Keratinocyte (primary cell): ENCODE measurements around the gene RAET1E. TPM values are rescaled to one million over a fixed set of nuclear protein-coding genes. Genes with fewer than 3 reads are reported as not detected.
"Not testable (repeated sequence)": the region's sequence is repeated elsewhere in the genome, so short reads cannot be mapped to it uniquely, and the experiment has no call there.

Source experiments
- DNase-seq: peaks from one replicate; pipeline ENCODE4 v3.0.0-alpha.2; 2011; ENCODE audit warnings: low read depth, missing footprints, low spot score
- FAIRE-seq: peaks from 2 replicates; lab custom pipeline; 2011; peaks lifted over from hg19 to GRCh38; lab: Jason Lieb, UNC
- H2AFZ ChIP-seq: 2 replicates; pipeline ENCODE4 v1.6.0; 2012; ENCODE audit warnings: low read length, control low read depth, inconsistent platforms; ENCODE audit not compliant: control insufficient read depth
- H3K27ac ChIP-seq: 2 replicates; pipeline ENCODE4 v1.5.1; 2011; ENCODE audit warnings: low read length; ENCODE audit not compliant: control insufficient read depth, insufficient read depth
- H3K27me3 ChIP-seq: 3 replicates; pipeline ENCODE4 v1.6.0; 2011; ENCODE audit warnings: low read length; ENCODE audit not compliant: control insufficient read depth, insufficient read depth; ENCODE audit errors: extremely low read depth
- H3K36me3 ChIP-seq, 2 experiments: 2 replicates in 1 of 2; 3 replicates in 1 of 2; pipeline ENCODE4 v1.5.1; 2011; ENCODE audit warnings: low read length in 2 of 2, mild to moderate bottlenecking in 1 of 2; ENCODE audit not compliant: control insufficient read depth in 2 of 2, insufficient read depth in 2 of 2; ENCODE audit errors: extremely low read depth in 1 of 2
- H3K4me1 ChIP-seq: 3 replicates; pipeline ENCODE4 v1.5.1; 2011; ENCODE audit warnings: low read length; ENCODE audit not compliant: control insufficient read depth, insufficient read depth; ENCODE audit errors: extremely low read depth
- H3K4me2 ChIP-seq: 3 replicates; pipeline ENCODE4 v1.6.0; 2011; ENCODE audit warnings: low read depth, low read length; ENCODE audit not compliant: control insufficient read depth, insufficient read depth; ENCODE audit errors: extremely low read depth
- H3K4me3 ChIP-seq, 3 experiments: fragments of 200-600 bp in 1 of 3; sonication (generic) in 1 of 3; 2 replicates in 2 of 3; 3 replicates in 1 of 3; pipeline ENCODE4 v1.5.1; 2011 to 2016; ENCODE audit warnings: low read length in 3 of 3, mild to moderate bottlenecking in 3 of 3, control low read depth in 2 of 3, inconsistent platforms in 1 of 3, low read depth in 1 of 3, mixed read lengths in 1 of 3, mixed run types in 1 of 3, moderate library complexity in 1 of 3; ENCODE audit not compliant: control insufficient read depth in 2 of 3, insufficient read depth in 2 of 3; ENCODE audit errors: extremely low read depth in 1 of 3
- H3K79me2 ChIP-seq: 2 replicates; pipeline ENCODE4 v1.6.0; 2012; ENCODE audit warnings: low read length; ENCODE audit not compliant: control insufficient read depth, insufficient read depth
- H3K9ac ChIP-seq: 3 replicates; pipeline ENCODE4 v1.6.0; 2011; ENCODE audit warnings: low read length; ENCODE audit not compliant: control insufficient read depth, insufficient read depth; ENCODE audit errors: extremely low read depth
- H3K9me1 ChIP-seq: 3 replicates; pipeline ENCODE4 v1.6.0; 2011; ENCODE audit warnings: low read length; ENCODE audit not compliant: control insufficient read depth, insufficient read depth; ENCODE audit errors: extremely low read depth
- H3K9me3 ChIP-seq: 2 replicates; pipeline ENCODE4 v1.5.1; 2012; ENCODE audit warnings: low read depth, low read length; ENCODE audit not compliant: control insufficient read depth
- H4K20me1 ChIP-seq: 3 replicates; pipeline ENCODE4 v1.6.0; 2011; ENCODE audit warnings: low read length; ENCODE audit not compliant: control insufficient read depth, insufficient read depth; ENCODE audit errors: extremely low read depth
- EZH2 ChIP-seq: IDR thresholded peaks from one replicate; pipeline ENCODE4 v1.6.1; 2012; ENCODE audit warnings: inconsistent platforms, mild to moderate bottlenecking, low read length, moderate library complexity
- dilution Hi-C: fragments of 300-500 bp; cut with MboI; formaldehyde crosslinking; loops from one replicate; pipeline ENCODE4 v1.7.0; 2020; ENCODE audit warnings: low sequenced_read_pairs; ENCODE audit not compliant: extremely low pct_ligation_motif_present
- polyA plus RNA-seq, 5 experiments: library from polyadenylated mRNA; depleted of rRNA in 3 of 5; stranded (reverse) in 3 of 5; stranded (forward) in 1 of 5; unstranded in 1 of 5; fragments of >200 nt; gene quantifications; 1 replicate in 1 of 5; 2 replicates in 3 of 5; 3 replicates in 1 of 5; pipeline versions ENCODE4 v1.2.1 to v1.2.3, GENCODE V29; 2011 to 2012; ENCODE audit warnings: missing spikeins in 2 of 5, low read depth in 1 of 5, low replicate concordance in 1 of 5
- TF ChIP-seq, protein P1 (sequence below), 3 experiments: IDR thresholded peaks in 1 of 3; conservative IDR thresholded peaks in 1 of 3; optimal IDR thresholded peaks in 1 of 3; 2 replicates in 2 of 3; 3 replicates in 1 of 3; pipeline versions ENCODE3 to v1.5.1; 2011; ENCODE audit warnings: low read length in 3 of 3, mild to moderate bottlenecking in 3 of 3, moderate library complexity in 2 of 3, control low read depth in 1 of 3, inconsistent platforms in 1 of 3; ENCODE audit not compliant: insufficient read depth in 2 of 3; ENCODE audit errors: extremely low read depth in 1 of 3

RAET1E gene
- polyA plus RNA-seq, 1 donor (not counting 4 experiments of a cell fraction or from before 2014, with no cell fraction given), result 14.0 TPM

DNA sequence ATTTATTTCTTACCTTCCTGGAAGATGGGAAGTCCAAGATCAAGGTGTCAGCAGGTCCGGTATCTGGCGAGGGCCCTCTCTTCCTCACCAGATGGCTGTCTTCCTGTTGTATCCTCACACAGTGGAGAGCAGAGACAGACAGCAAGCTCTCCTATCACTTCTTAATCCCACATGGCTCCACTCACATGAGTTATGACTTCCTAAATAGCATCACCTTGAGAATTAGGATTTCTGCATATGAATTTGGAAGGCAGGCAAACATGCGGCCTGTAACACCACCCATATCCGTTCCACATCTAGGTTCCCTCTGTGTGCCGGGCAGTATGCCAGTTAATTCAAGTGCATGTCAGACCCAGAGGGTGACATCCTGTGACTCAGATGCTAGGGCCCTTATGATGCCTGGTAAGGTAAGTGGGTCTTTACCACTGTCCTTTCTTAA, 2.1 kb downstream of the RAET1E start:
- peaks cover 57% of the 10 kb centered on the region for H3K4me1 ChIP-seq
- dilution Hi-C loops, result no loop called here
- TF ChIP-seq, protein P1, sequence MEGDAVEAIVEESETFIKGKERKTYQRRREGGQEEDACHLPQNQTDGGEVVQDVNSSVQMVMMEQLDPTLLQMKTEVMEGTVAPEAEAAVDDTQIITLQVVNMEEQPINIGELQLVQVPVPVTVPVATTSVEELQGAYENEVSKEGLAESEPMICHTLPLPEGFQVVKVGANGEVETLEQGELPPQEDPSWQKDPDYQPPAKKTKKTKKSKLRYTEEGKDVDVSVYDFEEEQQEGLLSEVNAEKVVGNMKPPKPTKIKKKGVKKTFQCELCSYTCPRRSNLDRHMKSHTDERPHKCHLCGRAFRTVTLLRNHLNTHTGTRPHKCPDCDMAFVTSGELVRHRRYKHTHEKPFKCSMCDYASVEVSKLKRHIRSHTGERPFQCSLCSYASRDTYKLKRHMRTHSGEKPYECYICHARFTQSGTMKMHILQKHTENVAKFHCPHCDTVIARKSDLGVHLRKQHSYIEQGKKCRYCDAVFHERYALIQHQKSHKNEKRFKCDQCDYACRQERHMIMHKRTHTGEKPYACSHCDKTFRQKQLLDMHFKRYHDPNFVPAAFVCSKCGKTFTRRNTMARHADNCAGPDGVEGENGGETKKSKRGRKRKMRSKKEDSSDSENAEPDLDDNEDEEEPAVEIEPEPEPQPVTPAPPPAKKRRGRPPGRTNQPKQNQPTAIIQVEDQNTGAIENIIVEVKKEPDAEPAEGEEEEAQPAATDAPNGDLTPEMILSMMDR (optimal IDR thresholded peaks at IDR 0.05 in 1 of 3, IDR thresholded peaks at IDR 0.05 in 1 of 3, conservative IDR thresholded peaks at IDR 0.05 in 1 of 3; ENCODE audit: extremely low read depth in 1 of 3, insufficient read depth in 2 of 3, low read length in 3 of 3), result no peak
- TF ChIP-seq EZH2, result no peak
- no peaks in the 10 kb centered on the region for H3K27me3 ChIP-seq
- no peak overlapping the region for H3K9ac ChIP-seq
- peak overlapping the region; percentile 57 for H3K4me2 ChIP-seq
- H3K9me1 ChIP-seq, result no peaks in the 10 kb centered on the region
- no peaks in the 10 kb centered on the region for H4K20me1 ChIP-seq
- no peak overlapping the region for H3K4me3 ChIP-seq
- no peaks in the 10 kb centered on the region for H3K9me3 ChIP-seq
- DNase-seq (no peak), FAIRE-seq (peak; percentile 82)
- peak overlapping the region; percentile 41 for H2AFZ ChIP-seq
- no peaks in the 10 kb centered on the region for H3K79me2 ChIP-seq
- no peaks in the 10 kb centered on the region for H3K36me3 ChIP-seq
- peak overlapping the region; percentile 27 for H3K27ac ChIP-seq

- Histone ChIP-seq H3K4me1 (peaks cover 57% of the 10 kb centered on the region), H2AFZ (no peak overlapping the region), H3K27me3 (no peaks in the 10 kb centered on the region), H3K9me1 (no peaks in the 10 kb centered on the region), H3K79me2 (no peaks in the 10 kb centered on the region), H3K9me3 (no peaks in the 10 kb centered on the region), H3K4me3 (no peak overlapping the region), H3K4me2 (peak overlapping the region; percentile 57), H4K20me1 (no peaks in the 10 kb centered on the region), H3K27ac (no peak overlapping the region), H3K36me3 (no peaks in the 10 kb centered on the region), H3K9ac (no peak overlapping the region)
- FAIRE-seq, result no peak
- dilution Hi-C loops, result no loop called here
- no peak for DNase-seq
- TF ChIP-seq EZH2, result no peak
- TF ChIP-seq, protein P1 (optimal IDR thresholded peaks at IDR 0.05 in 1 of 3, IDR thresholded peaks at IDR 0.05 in 1 of 3, conservative IDR thresholded peaks at IDR 0.05 in 1 of 3; ENCODE audit: extremely low read depth in 1 of 3, insufficient read depth in 2 of 3, low read length in 3 of 3), result no peak
Measured at GRCh38 chr6:149895048-149895590, 2.8 kb downstream of the RAET1E start.

DNA sequence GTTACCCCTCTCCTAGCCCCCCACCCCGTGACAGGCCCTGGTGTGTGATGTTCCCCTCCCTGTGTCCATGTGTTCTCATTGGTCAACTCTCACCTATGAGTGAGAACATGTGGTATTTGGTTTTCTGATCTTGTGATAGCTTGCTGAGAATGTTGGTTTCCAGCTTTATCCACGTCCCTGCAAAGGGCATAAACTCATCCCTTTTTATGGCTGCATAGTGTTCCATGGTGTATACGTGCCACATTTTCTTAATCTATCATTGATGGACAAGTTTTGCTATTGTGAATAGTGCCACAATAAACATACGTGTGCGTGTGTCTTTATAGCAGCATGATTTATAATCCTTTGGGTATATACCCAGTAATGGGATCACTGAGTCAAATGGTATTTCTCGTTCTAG, 6.0 kb downstream of the RAET1E start:
- H3K27ac ChIP-seq, H3K36me3 ChIP-seq, H4K20me1 ChIP-seq, DNase-seq, H3K27me3 ChIP-seq, dilution Hi-C loops, H3K9ac ChIP-seq, H2AFZ ChIP-seq, H3K4me3 ChIP-seq, FAIRE-seq, H3K4me2 ChIP-seq, H3K9me1 ChIP-seq, H3K79me2 ChIP-seq, H3K9me3 ChIP-seq: not testable (repeated sequence)
- peaks cover 62% of the 10 kb centered on the region for H3K4me1 ChIP-seq
